ENCODE data around the gene PTPRCAP. TPM values are rescaled to one million over a fixed set of nuclear protein-coding genes. Genes with fewer than 3 reads are reported as not detected.

PTPRCAP gene
- total and polyA plus RNA-seq, 4 donors = 2.9 to 6.2 (median 4.5) TPM

GRCh38 chr11:67419325-67420049, 18.0 kb downstream of the PTPRCAP start:
- no peaks in the 10 kb centered on the region for H3K27me3 ChIP-seq (ENCODE audit: control insufficient read depth in 4 of 4, insufficient read depth in 4 of 4, low read length in 3 of 4)
- H3K9ac ChIP-seq (ENCODE audit: low read depth in 1 of 2, low read length in 2 of 2) = no peak overlapping the region
- DNase-seq (ENCODE audit: low spot score) = no peak
- no peaks in the 10 kb centered on the region for H3K36me3 ChIP-seq (ENCODE audit: control insufficient read depth in 4 of 4, insufficient read depth in 3 of 4, low read depth in 1 of 4, low read length in 3 of 4)
- no peak overlapping the region for H3K4me3 ChIP-seq (ENCODE audit: low read depth in 1 of 3, low read length in 3 of 3)
- peaks cover 21 to 38% (median 28%) of the 10 kb centered on the region in 4 donors for H3K4me1 ChIP-seq (ENCODE audit: control insufficient read depth in 4 of 4, insufficient read depth in 4 of 4, low read length in 3 of 4)
- H3K9me3 ChIP-seq (ENCODE audit: control insufficient read depth in 4 of 4, low read length in 3 of 4) = no peaks in the 10 kb centered on the region
- no peak for TF ChIP-seq RXRA (IDR thresholded peaks at IDR 0.05)
- TF ChIP-seq FOXA1 (IDR thresholded peaks at IDR 0.05) = no peak
- TF ChIP-seq ATF3 (IDR thresholded peaks at IDR 0.05) = no peak
- TF ChIP-seq RAD21 (IDR thresholded peaks at IDR 0.05) = no peak
- no peak for TF ChIP-seq HNF4A (conservative IDR thresholded peaks at IDR 0.05)
- TF ChIP-seq SP1 (IDR thresholded peaks at IDR 0.05) = no peak
- TF ChIP-seq CTCF (IDR thresholded peaks at IDR 0.05; ENCODE audit: low read depth, low read length, missing input control) = no peak
- TF ChIP-seq EGR1 (IDR thresholded peaks at IDR 0.05; ENCODE audit: low read depth in 2 of 2) = no peak
- no peak for TF ChIP-seq MAX (IDR thresholded peaks at IDR 0.05)
- no peak for TF ChIP-seq ZBTB33 (IDR thresholded peaks at IDR 0.05)
- no peak for TF ChIP-seq GABPA (IDR thresholded peaks at IDR 0.05 in 1 of 2, conservative IDR thresholded peaks at IDR 0.05 in 1 of 2)
- 94% methylated on average over 21 of the region's 21 CpGs for WGBS
- peak overlapping the region in 1 of 2 donors; percentile 23 for H3K27ac ChIP-seq (ENCODE audit: low read depth in 1 of 2, low read length in 2 of 2)

GRCh38 chr11:67418476-67419281, 18.8 kb downstream of the PTPRCAP start:
- no peaks in the 10 kb centered on the region for H3K36me3 ChIP-seq (ENCODE audit: control insufficient read depth in 4 of 4, insufficient read depth in 3 of 4, low read depth in 1 of 4, low read length in 3 of 4)
- no peak overlapping the region for H3K4me3 ChIP-seq (ENCODE audit: low read depth in 1 of 3, low read length in 3 of 3)
- peak overlapping the region; percentile 23 to 28 for H3K27ac ChIP-seq (ENCODE audit: low read depth in 1 of 2, low read length in 2 of 2)
- no peaks in the 10 kb centered on the region for H3K9me3 ChIP-seq (ENCODE audit: control insufficient read depth in 4 of 4, low read length in 3 of 4)
- H3K27me3 ChIP-seq (ENCODE audit: control insufficient read depth in 4 of 4, insufficient read depth in 4 of 4, low read length in 3 of 4) = no peaks in the 10 kb centered on the region
- WGBS = 46% methylated on average over 26 of the region's 26 CpGs
- peaks cover 21 to 38% (median 28%) of the 10 kb centered on the region in 4 donors for H3K4me1 ChIP-seq (ENCODE audit: control insufficient read depth in 4 of 4, insufficient read depth in 4 of 4, low read length in 3 of 4)
- DNase-seq (ENCODE audit: low spot score) = no peak
- TF ChIP-seq RXRA (IDR thresholded peaks at IDR 0.05) (peak; percentile 12 to 46), MAX (IDR thresholded peaks at IDR 0.05) (no peak)
- peak overlapping the region in 1 of 2 donors; percentile 27 for H3K9ac ChIP-seq (ENCODE audit: low read depth in 1 of 2, low read length in 2 of 2)

Measured in liver (tissue), 9 donors.